ENCODE measurements around the gene ROPN1.

The ROPN1 gene

GRCh38 chr3:123936400-123936799, 55.5 kb downstream of the ROPN1 start:
- H3K4me1 ChIP-seq (ENCODE audit: control extremely low read depth in 1 of 4, control insufficient read depth in 4 of 4, insufficient read depth in 4 of 4, low read length in 3 of 4) = peaks cover 0 to 4% (median 0%) of the 10 kb centered on the region in 4 experiments
- no peak overlapping the region for H3K4me3 ChIP-seq (ENCODE audit: control insufficient read depth in 1 of 7, extremely low read depth in 1 of 7, insufficient read depth in 4 of 7, low read depth in 2 of 7, low read length in 6 of 7)
- no CpG with 5 or more reads among the region's 2 CpGs for WGBS (ENCODE audit: insufficient coverage)
- no peak overlapping the region for H3K27ac ChIP-seq (ENCODE audit: insufficient read depth in 1 of 2, low read depth in 1 of 2, low read length in 2 of 2, poor library complexity in 1 of 2, severe bottlenecking in 2 of 2)
- DNase-seq = no peak
- no peaks in the 10 kb centered on the region for H3K9me3 ChIP-seq (ENCODE audit: control extremely low read depth in 1 of 5, control insufficient read depth in 4 of 5, insufficient read depth in 2 of 5, low read depth in 1 of 5, low read length in 4 of 5)
- ChIA-PET POLR2A (no interaction called here), CTCF (no interaction called here)
- H3K36me3 ChIP-seq (ENCODE audit: control insufficient read depth in 4 of 4, insufficient read depth in 4 of 4, low read length in 3 of 4) = peaks cover 3 to 22% (median 11%) of the 10 kb centered on the region in 4 experiments
- H3K27me3 ChIP-seq (replicated peaks in 2 of 5; ENCODE audit: control insufficient read depth in 4 of 5, insufficient read depth in 5 of 5, low read length in 4 of 5) = no peaks in the 10 kb centered on the region

DNA sequence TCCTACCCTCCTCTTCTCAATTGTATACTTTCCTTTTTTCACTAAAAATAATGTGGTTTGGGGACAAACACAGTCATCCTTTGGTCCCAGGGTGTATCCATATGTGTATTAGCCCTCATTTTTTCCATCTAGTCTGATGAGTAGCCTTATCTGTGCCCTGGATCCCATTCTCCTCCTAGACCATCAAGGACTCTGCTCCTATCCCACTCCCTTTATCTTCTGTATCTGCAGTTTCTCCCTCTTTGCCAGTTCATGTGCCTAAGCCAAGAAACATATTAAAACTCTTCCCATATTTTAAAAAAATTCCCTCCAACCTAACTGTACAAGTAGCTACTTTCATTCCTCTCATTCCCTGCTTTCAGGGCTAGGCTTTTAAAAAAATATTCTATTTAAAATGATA, 56.1 kb downstream of the ROPN1 start:
- ChIA-PET CTCF (no interaction called here), POLR2A (no interaction called here)
- H3K4me1 ChIP-seq (ENCODE audit: control extremely low read depth in 1 of 4, control insufficient read depth in 4 of 4, insufficient read depth in 4 of 4, low read length in 3 of 4) = peaks cover 0 to under 1% (median 0%) of the 10 kb centered on the region in 4 experiments
- H3K27me3 ChIP-seq (replicated peaks in 2 of 5; ENCODE audit: control insufficient read depth in 4 of 5, insufficient read depth in 5 of 5, low read length in 4 of 5) = no peaks in the 10 kb centered on the region
- DNase-seq = no peak
- no peaks in the 10 kb centered on the region for H3K9me3 ChIP-seq (ENCODE audit: control extremely low read depth in 1 of 5, control insufficient read depth in 4 of 5, insufficient read depth in 2 of 5, low read depth in 1 of 5, low read length in 4 of 5)
- peaks cover under 1 to 24% (median 11%) of the 10 kb centered on the region in 4 experiments for H3K36me3 ChIP-seq (ENCODE audit: control insufficient read depth in 4 of 4, insufficient read depth in 4 of 4, low read length in 3 of 4)
- H3K27ac ChIP-seq (ENCODE audit: insufficient read depth in 1 of 2, low read depth in 1 of 2, low read length in 2 of 2, poor library complexity in 1 of 2, severe bottlenecking in 2 of 2) = no peak overlapping the region
- H3K4me3 ChIP-seq (ENCODE audit: control insufficient read depth in 1 of 7, extremely low read depth in 1 of 7, insufficient read depth in 4 of 7, low read depth in 2 of 7, low read length in 6 of 7) = no peak overlapping the region

GRCh38 chr3:123934250-123934649, 57.7 kb downstream of the ROPN1 start:
- no peak for DNase-seq
- WGBS (ENCODE audit: insufficient coverage) = 100% methylated on average over 1 of the region's 2 CpGs
- POLR2A ChIA-PET = no interaction called here
- Histone ChIP-seq H3K9me3 (ENCODE audit: control extremely low read depth in 1 of 5, control insufficient read depth in 4 of 5, insufficient read depth in 2 of 5, low read depth in 1 of 5, low read length in 4 of 5) (no peaks in the 10 kb centered on the region), H3K27me3 (replicated peaks in 2 of 5; ENCODE audit: control insufficient read depth in 4 of 5, insufficient read depth in 5 of 5, low read length in 4 of 5) (no peaks in the 10 kb centered on the region), H3K27ac (ENCODE audit: insufficient read depth in 1 of 2, low read depth in 1 of 2, low read length in 2 of 2, poor library complexity in 1 of 2, severe bottlenecking in 2 of 2) (no peak overlapping the region), H3K36me3 (ENCODE audit: control insufficient read depth in 4 of 4, insufficient read depth in 4 of 4, low read length in 3 of 4) (peaks cover 6 to 26% (median 14%) of the 10 kb centered on the region in 4 experiments), H3K4me3 (ENCODE audit: control insufficient read depth in 1 of 7, extremely low read depth in 1 of 7, insufficient read depth in 4 of 7, low read depth in 2 of 7, low read length in 6 of 7) (no peak overlapping the region), H3K4me1 (ENCODE audit: control extremely low read depth in 1 of 4, control insufficient read depth in 4 of 4, insufficient read depth in 4 of 4, low read length in 3 of 4) (no peaks in the 10 kb centered on the region)
- CTCF ChIA-PET = no interaction called here

GRCh38 chr3:123930445-123930844, 61.5 kb downstream of the ROPN1 start:
- H3K27ac ChIP-seq (ENCODE audit: insufficient read depth in 1 of 2, low read depth in 1 of 2, low read length in 2 of 2, poor library complexity in 1 of 2, severe bottlenecking in 2 of 2) = no peak overlapping the region
- H3K27me3 ChIP-seq (replicated peaks in 2 of 5; ENCODE audit: control insufficient read depth in 4 of 5, insufficient read depth in 5 of 5, low read length in 4 of 5) = no peaks in the 10 kb centered on the region
- peaks cover 7 to 31% (median 13%) of the 10 kb centered on the region in 4 experiments for H3K36me3 ChIP-seq (ENCODE audit: control insufficient read depth in 4 of 4, insufficient read depth in 4 of 4, low read length in 3 of 4)
- H3K4me1 ChIP-seq (ENCODE audit: control extremely low read depth in 1 of 4, control insufficient read depth in 4 of 4, insufficient read depth in 4 of 4, low read length in 3 of 4) = no peaks in the 10 kb centered on the region
- H3K9me3 ChIP-seq (ENCODE audit: control extremely low read depth in 1 of 5, control insufficient read depth in 4 of 5, insufficient read depth in 2 of 5, low read depth in 1 of 5, low read length in 4 of 5) = no peaks in the 10 kb centered on the region
- no peak for DNase-seq
- ChIA-PET CTCF (interaction anchor here (2.4 kb wide), 1 partner anchor 11 kb away, joined by 9 read pairs; no protein-coding TSS in a partner anchor), POLR2A (no interaction called here)
- no peak overlapping the region for H3K4me3 ChIP-seq (ENCODE audit: control insufficient read depth in 1 of 7, extremely low read depth in 1 of 7, insufficient read depth in 4 of 7, low read depth in 2 of 7, low read length in 6 of 7)

- CTCF ChIA-PET = interaction anchor here (2.1 kb wide), 1 partner anchor 21 kb away, joined by 5 read pairs; no protein-coding TSS in a partner anchor
- Histone ChIP-seq H3K27ac (ENCODE audit: insufficient read depth in 1 of 2, low read depth in 1 of 2, low read length in 2 of 2, poor library complexity in 1 of 2, severe bottlenecking in 2 of 2) (no peak overlapping the region), H3K4me3 (ENCODE audit: control insufficient read depth in 1 of 7, extremely low read depth in 1 of 7, insufficient read depth in 4 of 7, low read depth in 2 of 7, low read length in 6 of 7) (no peak overlapping the region), H3K36me3 (ENCODE audit: control insufficient read depth in 4 of 4, insufficient read depth in 4 of 4, low read length in 3 of 4) (peaks cover 12 to 42% (median 16%) of the 10 kb centered on the region in 4 experiments), H3K4me1 (ENCODE audit: control extremely low read depth in 1 of 4, control insufficient read depth in 4 of 4, insufficient read depth in 4 of 4, low read length in 3 of 4) (no peaks in the 10 kb centered on the region), H3K9me3 (ENCODE audit: control extremely low read depth in 1 of 5, control insufficient read depth in 4 of 5, insufficient read depth in 2 of 5, low read depth in 1 of 5, low read length in 4 of 5) (peaks cover 0 to 10% (median 0%) of the 10 kb centered on the region in 5 experiments), H3K27me3 (replicated peaks in 2 of 5; ENCODE audit: control insufficient read depth in 4 of 5, insufficient read depth in 5 of 5, low read length in 4 of 5) (no peaks in the 10 kb centered on the region)
- POLR2A ChIA-PET = no interaction called here
- WGBS (ENCODE audit: insufficient coverage) = 100% methylated on average over 4 of the region's 9 CpGs
- DNase-seq = no peak
Observed at GRCh38 chr3:123929325-123929724, 62.6 kb downstream of the ROPN1 start.

DNA sequence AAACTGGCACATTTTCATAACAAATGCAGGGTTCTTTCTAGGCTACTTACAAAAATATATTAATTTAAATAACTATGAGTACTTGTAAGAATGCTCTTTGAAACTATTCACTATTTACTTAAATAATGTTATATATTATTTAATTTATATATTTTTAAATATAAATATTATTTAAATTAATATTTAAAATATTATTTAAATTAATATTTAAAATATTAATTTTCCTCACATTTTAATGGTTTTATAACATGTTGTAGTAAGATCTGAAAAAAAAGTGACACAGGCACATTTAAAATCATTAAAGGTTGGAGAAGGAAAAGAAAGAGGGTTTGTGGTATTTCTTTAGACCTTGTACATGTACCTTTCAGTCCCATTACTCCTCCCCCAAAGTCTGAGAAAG, 65.5 kb downstream of the ROPN1 start:
- H3K27me3 ChIP-seq (replicated peaks in 2 of 5; ENCODE audit: control insufficient read depth in 4 of 5, insufficient read depth in 5 of 5, low read length in 4 of 5) = no peaks in the 10 kb centered on the region
- no peak overlapping the region for H3K27ac ChIP-seq (ENCODE audit: insufficient read depth in 1 of 2, low read depth in 1 of 2, low read length in 2 of 2, poor library complexity in 1 of 2, severe bottlenecking in 2 of 2)
- H3K4me1 ChIP-seq (ENCODE audit: control extremely low read depth in 1 of 4, control insufficient read depth in 4 of 4, insufficient read depth in 4 of 4, low read length in 3 of 4) = no peaks in the 10 kb centered on the region
- peaks cover 10 to 56% (median 22%) of the 10 kb centered on the region in 4 experiments for H3K36me3 ChIP-seq (ENCODE audit: control insufficient read depth in 4 of 4, insufficient read depth in 4 of 4, low read length in 3 of 4)
- ChIA-PET POLR2A (no interaction called here), CTCF (interaction anchor here (1.3 kb wide), 1 partner anchor 14 kb away, joined by 5 read pairs; no protein-coding TSS in a partner anchor)
- DNase-seq = no peak
- no peak overlapping the region for H3K4me3 ChIP-seq (ENCODE audit: control insufficient read depth in 1 of 7, extremely low read depth in 1 of 7, insufficient read depth in 4 of 7, low read depth in 2 of 7, low read length in 6 of 7)
- H3K9me3 ChIP-seq (ENCODE audit: control extremely low read depth in 1 of 5, control insufficient read depth in 4 of 5, insufficient read depth in 2 of 5, low read depth in 1 of 5, low read length in 4 of 5) = peaks cover 2 to 31% (median 9%) of the 10 kb centered on the region in 5 experiments

DNA sequence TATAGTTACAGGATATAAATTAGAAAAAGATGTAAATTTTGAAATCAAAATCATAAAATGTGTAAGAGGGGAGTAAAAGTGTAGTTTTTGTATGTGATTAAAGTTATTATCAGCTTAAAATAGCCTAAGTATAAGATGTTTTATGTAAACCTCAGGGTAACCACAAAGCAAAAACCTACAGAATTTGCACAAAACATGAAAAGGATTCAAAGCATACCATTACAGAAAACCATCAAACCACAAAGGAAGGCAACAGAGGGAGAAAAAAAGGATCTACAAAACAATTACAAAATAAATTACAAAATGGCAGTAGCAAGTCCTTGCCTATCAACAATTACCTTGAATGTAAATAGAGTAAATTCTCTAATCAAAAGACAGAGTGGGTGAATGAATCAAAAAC, 71.1 kb downstream of the ROPN1 start:
- POLR2A ChIA-PET = no interaction called here
- Histone ChIP-seq H3K27ac (ENCODE audit: insufficient read depth in 1 of 2, low read depth in 1 of 2, low read length in 2 of 2, poor library complexity in 1 of 2, severe bottlenecking in 2 of 2) (no peak overlapping the region), H3K4me3 (ENCODE audit: control insufficient read depth in 1 of 7, extremely low read depth in 1 of 7, insufficient read depth in 4 of 7, low read depth in 2 of 7, low read length in 6 of 7) (no peak overlapping the region), H3K36me3 (ENCODE audit: control insufficient read depth in 4 of 4, insufficient read depth in 4 of 4, low read length in 3 of 4) (peaks cover 14 to 63% (median 28%) of the 10 kb centered on the region in 4 experiments), H3K4me1 (ENCODE audit: control extremely low read depth in 1 of 4, control insufficient read depth in 4 of 4, insufficient read depth in 4 of 4, low read length in 3 of 4) (no peaks in the 10 kb centered on the region), H3K9me3 (ENCODE audit: control extremely low read depth in 1 of 5, control insufficient read depth in 4 of 5, insufficient read depth in 2 of 5, low read depth in 1 of 5, low read length in 4 of 5) (peaks cover 6 to 55% (median 21%) of the 10 kb centered on the region in 5 experiments), H3K27me3 (replicated peaks in 2 of 5; ENCODE audit: control insufficient read depth in 4 of 5, insufficient read depth in 5 of 5, low read length in 4 of 5) (no peaks in the 10 kb centered on the region)
- no peak for DNase-seq
- CTCF ChIA-PET = no interaction called here
